ENCODE data around the gene TATDN3. TPM values are rescaled to one million over a fixed set of nuclear protein-coding genes. Genes with fewer than 3 reads are reported as not detected.

TATDN3 gene
- total and polyA plus RNA-seq, 12 donors, result 10.2 to 37.9 (median 20.5) TPM

DNA sequence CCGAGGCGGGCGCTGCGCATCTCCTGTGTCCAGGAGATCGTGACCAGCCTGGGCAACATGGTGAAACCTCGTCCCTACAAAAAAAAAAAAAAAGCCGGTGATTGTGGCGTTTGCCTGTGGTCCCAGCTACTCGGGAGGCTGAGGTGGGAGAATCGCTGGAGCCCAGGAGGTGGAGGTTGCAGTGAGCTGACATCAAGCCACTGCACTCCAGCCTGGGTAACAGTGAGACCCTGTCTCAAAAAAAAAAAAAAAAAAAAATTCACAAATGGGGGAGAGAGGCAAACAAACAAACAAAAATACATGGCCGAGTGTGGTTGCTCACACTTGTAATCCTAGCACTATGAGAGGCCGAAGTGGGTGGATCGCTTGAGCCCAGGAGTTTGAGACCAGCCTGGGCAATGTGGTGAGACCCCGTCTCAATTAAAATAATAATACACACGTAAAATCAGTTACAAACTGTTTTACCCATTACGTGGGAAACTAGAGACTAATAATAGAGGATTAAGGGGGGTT, 758 bp downstream of the TATDN3 start:
- peak overlapping the region; percentile 21 to 87 (median 56) for H3K4me3 ChIP-seq
- H3K27me3 ChIP-seq, result no peaks in the 10 kb centered on the region
- H3K4me1 ChIP-seq (replicated peaks in 1 of 2), result peaks cover 10 to 28% of the 10 kb centered on the region in 2 donors
- TF ChIP-seq POLR2A (IDR thresholded peaks at IDR 0.05), result no peak
- TF ChIP-seq, protein P1, sequence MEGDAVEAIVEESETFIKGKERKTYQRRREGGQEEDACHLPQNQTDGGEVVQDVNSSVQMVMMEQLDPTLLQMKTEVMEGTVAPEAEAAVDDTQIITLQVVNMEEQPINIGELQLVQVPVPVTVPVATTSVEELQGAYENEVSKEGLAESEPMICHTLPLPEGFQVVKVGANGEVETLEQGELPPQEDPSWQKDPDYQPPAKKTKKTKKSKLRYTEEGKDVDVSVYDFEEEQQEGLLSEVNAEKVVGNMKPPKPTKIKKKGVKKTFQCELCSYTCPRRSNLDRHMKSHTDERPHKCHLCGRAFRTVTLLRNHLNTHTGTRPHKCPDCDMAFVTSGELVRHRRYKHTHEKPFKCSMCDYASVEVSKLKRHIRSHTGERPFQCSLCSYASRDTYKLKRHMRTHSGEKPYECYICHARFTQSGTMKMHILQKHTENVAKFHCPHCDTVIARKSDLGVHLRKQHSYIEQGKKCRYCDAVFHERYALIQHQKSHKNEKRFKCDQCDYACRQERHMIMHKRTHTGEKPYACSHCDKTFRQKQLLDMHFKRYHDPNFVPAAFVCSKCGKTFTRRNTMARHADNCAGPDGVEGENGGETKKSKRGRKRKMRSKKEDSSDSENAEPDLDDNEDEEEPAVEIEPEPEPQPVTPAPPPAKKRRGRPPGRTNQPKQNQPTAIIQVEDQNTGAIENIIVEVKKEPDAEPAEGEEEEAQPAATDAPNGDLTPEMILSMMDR (IDR thresholded peaks at IDR 0.05), result no peak
- 14 to 25% (median 16%) methylated on average over 13 to 16 of the region's 16 CpGs for WGBS, 4 donors
- no peak for DNase-seq
- peaks cover 0 to 12% of the 10 kb centered on the region in 2 donors for H3K36me3 ChIP-seq (replicated peaks in 1 of 2)
- intact Hi-C loops (cut with DNase I), result no loop called here
- peak overlapping the region; percentile 59 to 96 (median 90) for H3K27ac ChIP-seq
- H3K9me3 ChIP-seq (replicated peaks in 1 of 3), result no peaks in the 10 kb centered on the region

DNA sequence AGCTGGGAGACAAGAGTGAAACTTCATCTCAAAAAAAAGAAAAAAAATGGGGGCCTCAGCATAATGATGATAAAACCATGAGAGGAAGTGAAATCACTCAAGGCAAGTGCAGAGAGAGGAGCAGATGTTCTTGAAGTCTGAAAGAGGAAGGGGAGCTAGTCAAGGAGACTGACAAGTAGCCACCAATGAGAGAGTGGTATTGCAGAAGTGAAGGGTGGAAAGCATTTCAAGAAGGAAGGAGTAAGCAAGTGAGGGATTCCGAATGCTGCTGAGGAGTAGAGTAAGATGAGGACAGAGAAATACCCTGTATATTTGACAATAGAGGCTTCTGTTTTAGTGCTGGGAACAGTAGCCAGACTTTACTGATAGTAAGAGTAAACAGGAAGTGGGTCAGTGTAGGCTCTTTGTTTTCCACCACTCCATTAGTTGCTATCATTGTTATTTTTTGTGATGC, 2.9 kb downstream of the TATDN3 start:
- no peak overlapping the region for H3K4me3 ChIP-seq
- H3K4me1 ChIP-seq (replicated peaks in 1 of 2), result peaks cover 10 to 21% of the 10 kb centered on the region in 2 donors
- no peaks in the 10 kb centered on the region for H3K9me3 ChIP-seq (replicated peaks in 1 of 3)
- 56 to 65% (median 61%) methylated on average over 1 of the region's 1 CpG for WGBS, 4 donors
- peak in 1 of 7 donors; percentile 23 for DNase-seq
- no peaks in the 10 kb centered on the region for H3K27me3 ChIP-seq
- H3K36me3 ChIP-seq (replicated peaks in 1 of 2), result peaks cover 0 to 24% of the 10 kb centered on the region in 2 donors
- TF ChIP-seq POLR2A (IDR thresholded peaks at IDR 0.05), result no peak
- TF ChIP-seq, protein P1 (IDR thresholded peaks at IDR 0.05), result no peak
- H3K27ac ChIP-seq, result no peak overlapping the region
- intact Hi-C loops (cut with DNase I), result no loop called here

DNA sequence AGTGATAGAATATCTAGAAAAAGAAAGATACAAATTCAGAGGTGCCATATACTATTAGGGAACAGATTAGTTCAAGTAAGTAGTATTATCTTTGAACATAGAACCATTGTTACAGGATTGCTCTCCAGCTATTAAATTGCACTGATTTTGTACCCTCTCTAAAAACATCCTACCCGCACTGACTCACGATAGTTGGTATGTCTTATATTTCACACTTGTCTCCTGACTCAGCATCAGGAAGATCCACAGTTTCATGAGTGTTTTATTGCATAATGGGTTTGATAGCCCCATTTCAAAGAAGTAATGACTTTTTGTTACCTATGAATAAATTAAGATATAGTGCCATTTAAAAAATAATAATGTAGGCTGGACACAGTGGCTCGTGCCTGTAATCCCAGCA, 6.0 kb downstream of the TATDN3 start:
- DNase-seq, result no peak
- H3K36me3 ChIP-seq (replicated peaks in 1 of 2), result peaks cover 0 to 33% of the 10 kb centered on the region in 2 donors
- H3K4me3 ChIP-seq, result no peak overlapping the region
- H3K4me1 ChIP-seq (replicated peaks in 1 of 2), result peaks cover 2 to 5% of the 10 kb centered on the region in 2 donors
- intact Hi-C loops (cut with DNase I), result no loop called here
- no peak for TF ChIP-seq POLR2A (IDR thresholded peaks at IDR 0.05)
- TF ChIP-seq, protein P1 (IDR thresholded peaks at IDR 0.05), result no peak
- no peaks in the 10 kb centered on the region for H3K9me3 ChIP-seq (replicated peaks in 1 of 3)
- 88 to 93% (median 89%) methylated on average over 3 of the region's 3 CpGs for WGBS, 4 donors
- H3K27ac ChIP-seq, result no peak overlapping the region
- H3K27me3 ChIP-seq, result no peaks in the 10 kb centered on the region

DNA sequence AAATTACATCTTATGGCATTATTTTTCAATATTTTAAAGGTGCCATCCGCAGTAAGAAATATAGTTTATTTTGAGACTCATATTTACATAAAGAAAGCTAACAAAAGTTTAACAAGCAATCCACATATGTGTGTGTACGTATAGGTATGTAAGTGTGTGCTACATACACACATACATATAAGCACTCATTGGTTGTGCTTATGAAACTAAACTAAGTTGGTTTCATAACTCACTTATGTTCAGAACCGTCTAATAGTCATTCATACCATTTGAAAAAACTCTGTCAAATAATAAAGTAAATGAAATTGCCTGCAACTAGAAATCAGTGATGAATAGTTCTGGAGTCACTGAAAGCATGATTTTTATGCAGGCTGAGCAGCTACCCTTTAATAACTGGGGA, 14.1 kb downstream of the TATDN3 start:
- TF ChIP-seq, protein P1 (IDR thresholded peaks at IDR 0.05), result no peak
- no peak for TF ChIP-seq POLR2A (IDR thresholded peaks at IDR 0.05)
- intact Hi-C loops (cut with DNase I), result no loop called here
- Histone ChIP-seq H3K27ac (no peak overlapping the region), H3K4me3 (no peak overlapping the region), H3K36me3 (replicated peaks in 1 of 2) (peaks cover 0 to 24% of the 10 kb centered on the region in 2 donors), H3K9me3 (replicated peaks in 1 of 3) (no peaks in the 10 kb centered on the region), H3K27me3 (no peaks in the 10 kb centered on the region), H3K4me1 (replicated peaks in 1 of 2) (no peaks in the 10 kb centered on the region)
- DNase-seq, result no peak
- 89 to 94% (median 91%) methylated on average over 3 of the region's 3 CpGs for WGBS, 4 donors

Data from adrenal gland (tissue), 12 donors.